ENCODE results near the gene SMAP2. TPM values are rescaled to one million over a fixed set of nuclear protein-coding genes. Genes with fewer than 3 reads are reported as not detected.

SMAP2 gene
- total and polyA plus RNA-seq, 2 of the 4 experiments (the other 2 are of a cell fraction), result 30.1 to 31.0 TPM

DNA sequence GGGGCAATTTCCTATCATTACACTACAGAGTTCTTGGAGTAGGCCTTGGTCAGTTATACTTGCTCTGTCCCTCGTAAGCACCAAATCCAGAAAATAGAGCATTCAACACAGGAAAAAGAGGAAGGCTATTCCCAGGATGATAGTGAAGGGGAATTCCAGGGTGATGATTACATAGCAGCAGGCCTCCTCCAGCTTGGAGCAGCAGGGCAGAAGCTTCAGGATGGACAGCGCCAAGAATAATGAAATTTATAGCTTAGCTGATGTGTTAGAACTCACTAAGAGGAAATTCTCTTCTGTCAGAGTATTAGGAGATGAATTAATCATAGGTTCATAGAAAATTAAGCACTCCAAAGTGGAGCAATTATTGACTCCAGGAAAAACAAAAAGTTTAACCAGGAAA, 10.8 kb upstream of the SMAP2 start:
- H2AK5ac ChIP-seq (ENCODE audit: low read depth, low read length), result no peak overlapping the region
- no peak overlapping the region for H2BK120ac ChIP-seq (ENCODE audit: low read depth, low read length)
- no peaks in the 10 kb centered on the region for H3K4me1 ChIP-seq (ENCODE audit: control insufficient read depth, insufficient read depth, low read length)
- DNase-seq, result peak; percentile 69
- dilution Hi-C loops (cut with HindIII; ENCODE audit: low sequenced_read_pairs, unreplicated experiment) (no loop called here), in situ Hi-C loops (cut with MboI; ENCODE audit: low sequenced_read_pairs) (no loop called here), intact Hi-C loops (cut with micrococcal nuclease) (no loop called here)
- no TSS peak for BruUV-seq (replicated peaks)
- no peak overlapping the region for H3K18ac ChIP-seq (ENCODE audit: low read depth, low read length)
- H3K36me3 ChIP-seq (ENCODE audit: control insufficient read depth, insufficient read depth, low read length), result no peaks in the 10 kb centered on the region
- H3K27ac ChIP-seq (ENCODE audit: insufficient read depth, low read length), result no peak overlapping the region
- no peak overlapping the region for H3K4me2 ChIP-seq (ENCODE audit: low read depth, low read length)
- WGBS, 2 experiments (ENCODE audit: extremely low coverage in 2 of 2, insufficient read length in 1 of 2), result 100% methylated on average over 1 of the region's 2 CpGs; no CpG with 5 or more reads in 1 of the 2 experiments
- H4K20me1 ChIP-seq (ENCODE audit: insufficient read depth, low read length), result no peaks in the 10 kb centered on the region
- no peak overlapping the region for H2BK5ac ChIP-seq (ENCODE audit: low read depth, low read length, poor library complexity, severe bottlenecking)
- peaks cover 7% of the 10 kb centered on the region for H3K9me3 ChIP-seq (ENCODE audit: control insufficient read depth, insufficient read depth, low read length)
- no peak overlapping the region for H4K8ac ChIP-seq (ENCODE audit: low read depth in 2 of 2, low read length in 2 of 2)
- H3K4me3 ChIP-seq (ENCODE audit: insufficient read depth, low read depth, low read length), result no peak overlapping the region
- no peaks in the 10 kb centered on the region for H3K79me1 ChIP-seq (ENCODE audit: low read depth in 1 of 2, low read length in 2 of 2)
- H3K27me3 ChIP-seq (ENCODE audit: control insufficient read depth, insufficient read depth, low read length), result peaks cover 11% of the 10 kb centered on the region
- H2AFZ ChIP-seq (replicated peaks; ENCODE audit: low read length, poor library complexity), result no peak overlapping the region
- H4K5ac ChIP-seq (ENCODE audit: low read depth, low read length), result no peak overlapping the region
- H2BK20ac ChIP-seq (ENCODE audit: low read depth, low read length), result no peak overlapping the region
- H3K14ac ChIP-seq (replicated peaks; ENCODE audit: low read depth, low read length), result no peak overlapping the region
- no peak overlapping the region for H2AK9ac ChIP-seq (replicated peaks; ENCODE audit: low read depth, low read length, poor library complexity)
- POLR2A ChIA-PET (ENCODE audit: unreplicated experiment), result no interaction called here
- no peak overlapping the region for H3K56ac ChIP-seq (ENCODE audit: extremely low read depth, insufficient read depth, low read length)
- H3K9ac ChIP-seq (ENCODE audit: low read depth, low read length), result no peak overlapping the region
- no peak overlapping the region for H3K4ac ChIP-seq (ENCODE audit: low read depth, low read length)
- ATAC-seq (ENCODE audit: low read depth), result peak; percentile 71
- no peak overlapping the region for H4K91ac ChIP-seq (ENCODE audit: insufficient read depth, low read depth, low read length)
- H3K23ac ChIP-seq (ENCODE audit: low read depth, low read length), result no peak overlapping the region
- CTCF ChIA-PET, result interaction anchor here (1.6 kb wide), 1 partner anchor 42 kb away, joined by 3 read pairs; no protein-coding TSS in a partner anchor
- TF ChIP-seq POLR2A (IDR thresholded peaks at IDR 0.05; ENCODE audit: low read depth, low read length), result no peak
- no peak for TF ChIP-seq NFE2L2 (IDR thresholded peaks at IDR 0.05; ENCODE audit: low read depth, low read length)
- TF ChIP-seq MAFK (IDR thresholded peaks at IDR 0.05; ENCODE audit: low read depth, low read length), result no peak
- no peak for TF ChIP-seq MAZ (IDR thresholded peaks at IDR 0.05; ENCODE audit: borderline replicate concordance, low read depth, low read length)
- TF ChIP-seq RCOR1 (IDR thresholded peaks at IDR 0.05; ENCODE audit: insufficient replicate concordance, low read length), result no peak
- no peak for TF ChIP-seq CHD1 (IDR thresholded peaks at IDR 0.05; ENCODE audit: low read depth, low read length)
- no peak for TF ChIP-seq FOS (IDR thresholded peaks at IDR 0.05; ENCODE audit: low read depth, low read length)
- TF ChIP-seq, protein P1, sequence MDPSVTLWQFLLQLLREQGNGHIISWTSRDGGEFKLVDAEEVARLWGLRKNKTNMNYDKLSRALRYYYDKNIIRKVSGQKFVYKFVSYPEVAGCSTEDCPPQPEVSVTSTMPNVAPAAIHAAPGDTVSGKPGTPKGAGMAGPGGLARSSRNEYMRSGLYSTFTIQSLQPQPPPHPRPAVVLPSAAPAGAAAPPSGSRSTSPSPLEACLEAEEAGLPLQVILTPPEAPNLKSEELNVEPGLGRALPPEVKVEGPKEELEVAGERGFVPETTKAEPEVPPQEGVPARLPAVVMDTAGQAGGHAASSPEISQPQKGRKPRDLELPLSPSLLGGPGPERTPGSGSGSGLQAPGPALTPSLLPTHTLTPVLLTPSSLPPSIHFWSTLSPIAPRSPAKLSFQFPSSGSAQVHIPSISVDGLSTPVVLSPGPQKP (IDR thresholded peaks at IDR 0.05; ENCODE audit: borderline replicate concordance, low read depth, low read length), result no peak
- TF ChIP-seq MXI1 (IDR thresholded peaks at IDR 0.05; ENCODE audit: borderline replicate concordance, low read depth, low read length), result no peak
- TF ChIP-seq BHLHE40 (IDR thresholded peaks at IDR 0.05; ENCODE audit: low read depth, low read length), result no peak
- no peak for TF ChIP-seq RFX5 (IDR thresholded peaks at IDR 0.05; ENCODE audit: low read depth, low read length)
- TF ChIP-seq, protein P2, sequence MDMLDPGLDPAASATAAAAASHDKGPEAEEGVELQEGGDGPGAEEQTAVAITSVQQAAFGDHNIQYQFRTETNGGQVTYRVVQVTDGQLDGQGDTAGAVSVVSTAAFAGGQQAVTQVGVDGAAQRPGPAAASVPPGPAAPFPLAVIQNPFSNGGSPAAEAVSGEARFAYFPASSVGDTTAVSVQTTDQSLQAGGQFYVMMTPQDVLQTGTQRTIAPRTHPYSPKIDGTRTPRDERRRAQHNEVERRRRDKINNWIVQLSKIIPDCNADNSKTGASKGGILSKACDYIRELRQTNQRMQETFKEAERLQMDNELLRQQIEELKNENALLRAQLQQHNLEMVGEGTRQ (IDR thresholded peaks at IDR 0.05; ENCODE audit: low read depth, low read length), result no peak
- no peak for TF ChIP-seq SMC3 (IDR thresholded peaks at IDR 0.05; ENCODE audit: low read depth, low read length)
- TF ChIP-seq RAD21 (IDR thresholded peaks at IDR 0.05; ENCODE audit: low read length), result no peak
- TF ChIP-seq CEBPB (IDR thresholded peaks at IDR 0.05; ENCODE audit: low read depth, low read length), result no peak
- TF ChIP-seq, protein P3, sequence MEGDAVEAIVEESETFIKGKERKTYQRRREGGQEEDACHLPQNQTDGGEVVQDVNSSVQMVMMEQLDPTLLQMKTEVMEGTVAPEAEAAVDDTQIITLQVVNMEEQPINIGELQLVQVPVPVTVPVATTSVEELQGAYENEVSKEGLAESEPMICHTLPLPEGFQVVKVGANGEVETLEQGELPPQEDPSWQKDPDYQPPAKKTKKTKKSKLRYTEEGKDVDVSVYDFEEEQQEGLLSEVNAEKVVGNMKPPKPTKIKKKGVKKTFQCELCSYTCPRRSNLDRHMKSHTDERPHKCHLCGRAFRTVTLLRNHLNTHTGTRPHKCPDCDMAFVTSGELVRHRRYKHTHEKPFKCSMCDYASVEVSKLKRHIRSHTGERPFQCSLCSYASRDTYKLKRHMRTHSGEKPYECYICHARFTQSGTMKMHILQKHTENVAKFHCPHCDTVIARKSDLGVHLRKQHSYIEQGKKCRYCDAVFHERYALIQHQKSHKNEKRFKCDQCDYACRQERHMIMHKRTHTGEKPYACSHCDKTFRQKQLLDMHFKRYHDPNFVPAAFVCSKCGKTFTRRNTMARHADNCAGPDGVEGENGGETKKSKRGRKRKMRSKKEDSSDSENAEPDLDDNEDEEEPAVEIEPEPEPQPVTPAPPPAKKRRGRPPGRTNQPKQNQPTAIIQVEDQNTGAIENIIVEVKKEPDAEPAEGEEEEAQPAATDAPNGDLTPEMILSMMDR (conservative IDR thresholded peaks at IDR 0.05; ENCODE audit: low read depth, low read length), result no peak
- H3K9me1 ChIP-seq (ENCODE audit: insufficient read depth, low read length), result no peaks in the 10 kb centered on the region
- H2BK15ac ChIP-seq (ENCODE audit: low read depth, low read length), result no peak overlapping the region

All from IMR-90 (cell line).